HG03575 (cell line): ENCODE data around the gene EI24.
"Not testable (repeated sequence)": the region's sequence is repeated elsewhere in the genome, so short reads cannot be mapped to it uniquely, and the experiment has no call there.

Experiments
- ATAC-seq: cut with Tn5 transposase; IDR thresholded peaks from one replicate; pipeline ENCODE4 v1.9.1; 2021; ENCODE audit not compliant: unreplicated experiment, insufficient number of reproducible peaks, low FRiP score; ENCODE audit errors: extremely low read depth

The EI24 gene

GRCh38 chr11:125572916-125573315 is 3.6 kb downstream of the EI24 start:
- ATAC-seq: no peak

- ATAC-seq: not testable (repeated sequence)
Measured at GRCh38 chr11:125577181-125577580, 7.9 kb downstream of the EI24 start.

- ATAC-seq: no peak
Measured at GRCh38 chr11:125578783-125579182, 9.5 kb downstream of the EI24 start.

- no peak for ATAC-seq
Measured at GRCh38 chr11:125579811-125580210, 10.5 kb downstream of the EI24 start.

- ATAC-seq: no peak
Measured at GRCh38 chr11:125583496-125583895, 14.2 kb downstream of the EI24 start.

GRCh38 chr11:125585487-125585886 is 16.2 kb downstream of the EI24 start:
- ATAC-seq: no peak

- ATAC-seq: no peak
Measured at GRCh38 chr11:125586623-125587022, 17.3 kb downstream of the EI24 start.

GRCh38 chr11:125587480-125587879 is 18.2 kb downstream of the EI24 start:
- no peak for ATAC-seq

- no peak for ATAC-seq
Measured at GRCh38 chr11:125588505-125588904, 19.2 kb downstream of the EI24 start.

- ATAC-seq: peak; percentile 9
Measured at GRCh38 chr11:125591649-125592304, 22.5 kb downstream of the EI24 start.

GRCh38 chr11:125592305-125593113 is 23.2 kb downstream of the EI24 start, which contains the start of gene STT3A:
Gene STT3A, plus strand, starts transcription at chr11:125592852. Its CDS starts 3,064 bp downstream, at chr11:125595916.
- peak; percentile 95 for ATAC-seq

- no peak for ATAC-seq
Measured at GRCh38 chr11:125593114-125593820, 24.0 kb downstream of the EI24 start.

GRCh38 chr11:125594958-125595357 is 25.7 kb downstream of the EI24 start:
- no peak for ATAC-seq

GRCh38 chr11:125600663-125601062 is 31.4 kb downstream of the EI24 start:
- ATAC-seq: no peak

- ATAC-seq: no peak
Measured at GRCh38 chr11:125603207-125603606, 33.9 kb downstream of the EI24 start.

GRCh38 chr11:125605417-125605816 is 36.1 kb downstream of the EI24 start:
- no peak for ATAC-seq

GRCh38 chr11:125609545-125609944 is 40.3 kb downstream of the EI24 start:
- ATAC-seq: no peak

GRCh38 chr11:125618383-125618782 is 49.1 kb downstream of the EI24 start:
- ATAC-seq: no peak

GRCh38 chr11:125621995-125622394 is 52.7 kb downstream of the EI24 start:
- no peak for ATAC-seq

GRCh38 chr11:125623064-125623463 is 53.8 kb downstream of the EI24 start:
- no peak for ATAC-seq
